H7 (cell line): ENCODE data around the gene KMT2D. TPM values are rescaled to one million over a fixed set of nuclear protein-coding genes. Genes with fewer than 3 reads are reported as not detected.

Source experiments
- DNase-seq: peaks from one replicate; pipeline ENCODE4 v3.0.0; 2012
- H3K27me3 ChIP-seq: 2 replicates; pipeline ENCODE4 v1.6.0; 2011; ENCODE audit warnings: mild to moderate bottlenecking, low read length; ENCODE audit not compliant: control insufficient read depth, insufficient read depth
- H3K36me3 ChIP-seq: replicated peaks from 2 replicates; pipeline ENCODE4 v1.5.1; 2011; ENCODE audit warnings: low read length; ENCODE audit not compliant: control insufficient read depth, insufficient read depth
- H3K4me3 ChIP-seq: 2 replicates; pipeline ENCODE4 v1.5.1; 2011; ENCODE audit warnings: low read depth, mild to moderate bottlenecking, control low read depth, low read length, moderate library complexity; ENCODE audit not compliant: insufficient read depth
- total RNA-seq: library from RNA; depleted of rRNA; stranded (reverse); fragments of >200 nt; shearing (Covaris generic); gene quantifications from 2 replicates; pipeline ENCODE4 v1.2.3, GENCODE V29; 2014

The KMT2D gene
- total RNA-seq, 1 experiment from 2014 or later = 16.2 TPM

DNA sequence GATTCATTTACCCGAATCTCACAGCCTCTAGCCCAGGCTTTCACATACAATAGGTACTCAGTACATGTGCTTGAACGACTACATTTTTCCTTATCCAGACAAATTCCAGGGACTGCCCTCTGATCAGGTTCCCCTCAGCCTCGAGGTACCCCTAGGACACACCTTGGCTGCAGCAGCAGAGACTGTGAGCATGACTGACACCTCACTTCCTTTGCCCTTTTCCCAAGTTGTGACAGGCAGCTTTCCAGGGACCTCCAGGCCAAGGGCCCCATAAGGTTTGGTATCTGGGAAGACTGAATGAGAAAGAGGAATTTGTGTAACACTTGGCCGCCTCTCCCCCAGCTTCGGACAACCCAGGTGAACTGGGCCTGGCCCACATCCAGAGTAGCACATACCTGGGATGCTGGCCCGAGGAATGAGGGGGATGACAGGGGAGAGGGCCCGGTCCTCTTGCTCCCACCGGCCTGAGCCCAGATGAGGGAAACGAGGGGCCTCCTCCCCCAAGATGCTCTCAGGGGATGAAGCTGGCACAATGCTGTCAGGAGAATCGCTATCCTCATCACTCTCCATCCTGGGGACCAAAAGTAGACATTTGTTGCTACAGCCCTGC, 31.8 kb downstream of the KMT2D start:
- Histone ChIP-seq H3K27me3 (no peaks in the 10 kb centered on the region), H3K4me3 (no peak overlapping the region), H3K36me3 (peaks cover 71% of the 10 kb centered on the region)
- DNase-seq = peak; percentile 28

DNA sequence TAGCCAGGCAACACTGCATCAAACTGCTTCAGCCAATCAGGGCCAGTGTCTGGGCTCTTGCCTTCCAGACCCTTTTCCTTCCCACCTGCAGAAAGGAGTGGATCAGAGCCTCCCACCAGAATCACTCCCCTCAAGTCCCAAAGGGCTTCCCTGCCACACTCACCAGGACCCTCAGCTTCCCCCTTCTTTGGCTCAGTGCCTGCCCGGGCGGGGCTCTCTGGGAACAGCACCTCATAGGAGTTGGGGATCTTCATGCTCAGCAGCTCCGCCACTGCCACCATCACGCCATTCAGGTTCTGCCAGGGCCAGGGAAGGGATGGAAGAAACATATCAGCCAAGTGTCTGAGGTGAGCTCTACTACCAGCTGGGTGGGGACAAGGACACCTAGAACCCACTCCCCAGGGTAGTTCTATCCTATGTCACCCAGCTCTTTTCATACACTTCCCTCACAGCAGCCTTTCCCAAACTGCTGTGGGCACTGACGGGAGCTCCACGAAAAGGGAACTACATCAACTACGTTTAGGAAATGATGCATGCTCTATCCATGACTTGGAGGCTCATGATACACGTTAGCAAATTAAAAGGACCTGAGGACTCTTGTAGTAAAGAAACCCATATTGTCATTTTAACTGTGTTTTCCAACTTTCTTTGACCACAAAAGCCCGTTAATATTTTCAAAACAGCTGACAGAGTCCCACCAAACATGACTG, 32.6 kb downstream of the KMT2D start:
- Histone ChIP-seq H3K36me3 (peaks cover 70% of the 10 kb centered on the region), H3K27me3 (no peaks in the 10 kb centered on the region), H3K4me3 (no peak overlapping the region)
- peak; percentile 30 for DNase-seq

DNA sequence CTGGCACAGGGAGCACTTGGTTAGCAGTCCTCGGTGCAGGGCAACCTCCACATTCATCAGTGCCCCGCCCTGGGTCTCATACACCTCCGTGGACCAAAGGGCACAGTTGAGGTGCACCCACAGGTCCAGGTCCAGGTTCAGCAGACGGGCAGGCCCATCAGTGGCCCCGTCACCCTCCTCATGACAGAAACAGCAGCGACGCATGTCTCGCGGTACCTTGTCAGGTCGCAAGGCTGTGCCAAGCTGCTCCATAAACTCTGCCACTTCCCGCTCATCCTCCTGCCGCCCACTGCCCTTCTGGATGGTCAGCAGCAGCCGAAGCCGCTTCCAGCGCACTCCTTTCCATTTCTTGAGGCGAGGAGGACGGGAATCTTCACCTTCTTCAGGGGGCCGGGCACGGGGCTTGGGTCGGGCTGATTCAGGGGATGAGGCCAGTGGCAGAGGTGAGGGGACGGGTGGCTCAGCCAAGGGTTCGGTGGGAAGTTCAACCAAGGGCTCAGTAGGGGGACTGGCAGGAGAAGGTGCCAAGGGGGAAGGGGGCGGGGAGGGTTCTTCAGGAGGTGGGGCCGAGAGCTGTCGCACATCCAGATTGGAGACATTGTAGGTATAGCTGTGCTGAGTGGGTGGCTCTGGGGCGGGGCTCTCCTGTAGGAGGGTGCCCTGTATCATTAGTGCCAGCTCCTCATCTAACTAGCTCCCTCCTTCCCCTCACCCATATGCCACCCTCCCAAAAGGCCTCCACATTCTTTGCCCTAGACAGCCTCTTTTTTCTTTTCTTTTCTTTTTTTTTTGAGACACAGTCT, 33.7 kb downstream of the KMT2D start:
- peak; percentile 48 for DNase-seq
- no peaks in the 10 kb centered on the region for H3K27me3 ChIP-seq
- peaks cover 66% of the 10 kb centered on the region for H3K36me3 ChIP-seq
- H3K4me3 ChIP-seq = no peak overlapping the region

DNA sequence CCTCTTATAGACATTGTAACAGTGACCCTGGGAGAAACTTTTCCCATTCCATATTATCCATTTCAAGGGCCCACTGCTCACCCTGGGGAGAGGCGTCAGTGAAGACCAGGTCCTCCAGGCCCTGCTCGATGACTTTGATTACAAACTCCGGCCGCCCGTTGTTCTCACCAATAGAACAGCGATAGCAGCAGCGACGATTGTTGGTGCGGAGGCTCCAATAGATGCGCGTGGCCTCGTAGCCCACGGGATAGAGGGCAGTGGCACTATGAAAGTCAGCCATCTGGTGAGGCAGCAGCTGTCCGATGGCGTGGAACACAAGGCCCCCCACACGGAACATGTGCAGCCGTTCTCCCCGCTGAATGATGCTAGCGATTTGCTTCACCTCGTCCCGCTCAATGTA, 34.5 kb downstream of the KMT2D start:
- DNase-seq = peak; percentile 30
- Histone ChIP-seq H3K27me3 (no peaks in the 10 kb centered on the region), H3K4me3 (no peak overlapping the region), H3K36me3 (peaks cover 64% of the 10 kb centered on the region)

DNA sequence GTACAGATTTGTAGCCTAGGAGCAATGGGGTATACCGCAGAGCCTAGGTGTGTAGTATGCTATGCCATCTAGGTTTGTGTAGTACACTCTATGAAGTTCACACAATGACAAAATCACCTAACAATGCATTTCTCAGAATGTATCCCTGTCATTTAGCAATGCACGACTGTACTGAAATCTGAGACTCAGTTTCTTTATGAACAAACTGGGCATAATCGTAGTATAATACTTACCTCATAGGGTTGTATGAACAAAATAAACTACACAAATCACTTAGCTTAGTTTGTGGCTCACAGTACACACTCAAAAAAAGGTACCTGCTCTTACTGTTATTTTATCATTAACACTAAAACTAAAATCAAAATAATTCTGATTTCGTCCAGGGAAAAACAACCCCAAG, 35.1 kb downstream of the KMT2D start:
- Histone ChIP-seq H3K27me3 (no peaks in the 10 kb centered on the region), H3K36me3 (peaks cover 61% of the 10 kb centered on the region), H3K4me3 (no peak overlapping the region)
- DNase-seq = no peak

DNA sequence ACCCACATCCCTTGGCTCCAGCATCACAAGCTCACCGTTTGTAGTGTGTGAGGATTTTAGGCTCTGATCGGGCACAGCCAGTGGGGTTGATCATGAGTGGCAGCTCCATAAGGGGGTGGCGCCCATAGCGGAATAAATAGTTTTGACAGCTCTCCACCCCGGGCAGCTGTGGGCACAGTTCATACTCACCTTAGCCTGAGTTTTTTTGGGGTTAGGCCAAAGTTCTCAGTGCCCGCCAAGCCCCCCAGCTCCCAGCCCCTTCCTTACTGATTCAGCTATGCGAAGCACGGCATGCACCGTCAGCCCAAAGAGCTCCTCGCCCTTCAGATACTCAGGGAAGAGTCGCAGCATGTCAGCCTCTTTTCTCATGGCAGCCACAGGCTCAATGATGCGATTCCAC, 36.1 kb downstream of the KMT2D start:
- H3K4me3 ChIP-seq = no peak overlapping the region
- DNase-seq = peak; percentile 17
- H3K27me3 ChIP-seq = no peaks in the 10 kb centered on the region
- H3K36me3 ChIP-seq = peaks cover 57% of the 10 kb centered on the region

DNA sequence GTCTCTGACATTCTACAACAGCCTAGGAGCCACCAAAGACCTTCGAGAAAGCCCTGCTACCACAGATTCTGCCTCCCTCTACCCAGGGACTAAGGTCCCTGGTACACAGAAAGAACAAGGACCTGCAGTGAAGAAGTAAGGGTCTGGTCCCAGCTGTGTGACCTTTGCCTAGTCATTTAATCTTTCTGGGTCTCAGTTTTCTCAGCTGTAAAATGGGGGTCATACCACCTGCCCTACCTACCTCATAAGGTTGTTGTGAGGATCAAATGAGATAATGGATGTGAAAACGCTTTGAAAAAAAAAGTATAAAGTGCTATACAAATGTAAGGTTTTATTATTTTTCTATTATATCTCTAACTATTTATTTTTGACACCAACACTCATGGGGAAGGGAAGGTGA, 36.8 kb downstream of the KMT2D start:
- Histone ChIP-seq H3K27me3 (no peaks in the 10 kb centered on the region), H3K4me3 (no peak overlapping the region), H3K36me3 (peaks cover 54% of the 10 kb centered on the region)
- DNase-seq = no peak

DNA sequence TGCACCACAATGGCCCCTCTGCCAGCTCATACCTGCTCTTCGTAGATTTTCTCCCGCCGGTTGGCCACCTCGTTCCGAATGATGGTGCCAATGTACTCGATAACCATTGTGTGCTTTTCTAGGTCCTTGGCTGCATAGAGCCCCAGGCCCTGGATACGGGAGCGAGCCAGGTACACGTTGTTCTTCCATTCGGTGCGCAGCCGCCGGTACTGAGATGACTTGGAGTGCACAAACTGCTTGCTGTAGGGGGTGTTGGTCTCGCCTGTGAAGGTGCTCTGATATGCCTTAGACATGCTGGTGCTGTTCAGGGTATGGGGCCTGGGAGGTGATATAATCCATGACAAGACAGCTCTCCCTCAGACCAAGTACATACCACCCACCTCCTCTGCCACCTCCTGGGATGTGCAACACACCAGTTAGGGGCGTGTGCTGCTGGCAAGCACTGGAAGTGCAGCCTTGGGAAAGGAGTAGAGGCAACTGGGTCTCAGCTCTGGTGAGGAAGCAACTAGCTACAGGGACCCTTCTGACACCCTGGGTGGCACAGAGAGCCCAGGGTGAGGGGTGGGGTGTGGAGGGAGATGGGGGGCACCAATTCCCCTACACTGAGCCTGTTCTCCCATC, 37.9 kb downstream of the KMT2D start:
- H3K36me3 ChIP-seq = peaks cover 43% of the 10 kb centered on the region
- H3K27me3 ChIP-seq = no peaks in the 10 kb centered on the region
- DNase-seq = peak; percentile 29
- H3K4me3 ChIP-seq = no peak overlapping the region

DNA sequence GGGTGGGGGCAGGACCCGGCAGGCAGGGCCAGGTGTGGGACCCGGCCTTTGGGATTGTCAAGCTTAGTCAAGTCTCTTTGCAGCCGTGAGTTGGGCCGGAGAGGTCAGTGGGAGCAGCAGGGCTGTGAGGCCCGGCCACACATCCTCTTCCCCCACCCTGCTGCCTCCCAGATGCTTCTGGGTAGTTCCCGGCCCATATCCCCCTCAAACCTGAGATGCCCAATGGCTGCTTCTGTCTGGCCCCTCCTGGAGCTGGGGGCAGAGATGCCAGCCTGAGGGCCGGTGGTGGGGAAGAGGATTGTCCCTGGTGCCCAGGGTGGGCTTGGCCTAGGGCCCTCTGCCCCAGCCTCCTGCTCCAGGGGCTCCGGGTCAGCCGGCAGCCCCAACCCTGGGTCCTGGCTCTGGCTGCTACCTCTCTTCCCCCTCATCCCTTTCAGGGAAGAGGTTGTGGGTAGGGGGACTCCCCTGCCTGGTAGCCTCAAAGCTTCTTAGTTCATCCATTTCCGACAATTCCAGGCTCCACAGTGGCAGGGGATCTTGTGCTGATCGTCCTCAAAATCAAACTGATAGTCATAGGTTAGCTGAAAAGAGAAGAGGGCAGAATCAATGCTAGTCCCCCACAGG, 39.2 kb downstream of the KMT2D start:
- no peak overlapping the region for H3K4me3 ChIP-seq
- DNase-seq = peak; percentile 58
- peaks cover 37% of the 10 kb centered on the region for H3K36me3 ChIP-seq
- H3K27me3 ChIP-seq = no peaks in the 10 kb centered on the region

DNA sequence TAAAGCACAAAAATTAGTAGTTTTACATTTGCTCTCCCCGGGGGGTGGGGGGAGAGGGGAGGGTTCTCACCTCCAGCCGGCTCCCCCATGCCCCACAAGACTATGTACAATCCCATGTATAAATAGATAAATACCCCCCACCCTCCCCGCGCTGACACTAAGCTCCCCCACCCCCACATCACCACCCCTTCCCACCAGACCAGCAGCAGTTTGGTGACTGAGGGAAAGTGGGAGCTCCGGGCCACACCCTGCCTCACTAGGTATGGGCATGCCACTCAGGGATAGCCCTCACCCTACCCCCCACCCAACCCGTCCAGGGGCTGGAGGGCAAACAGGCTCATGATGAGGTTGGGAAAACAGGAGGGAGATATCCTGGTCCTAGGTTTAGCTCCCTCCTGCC, 40.2 kb downstream of the KMT2D start:
- Histone ChIP-seq H3K27me3 (no peaks in the 10 kb centered on the region), H3K4me3 (no peak overlapping the region), H3K36me3 (peaks cover 31% of the 10 kb centered on the region)
- peak; percentile 69 for DNase-seq

DNA sequence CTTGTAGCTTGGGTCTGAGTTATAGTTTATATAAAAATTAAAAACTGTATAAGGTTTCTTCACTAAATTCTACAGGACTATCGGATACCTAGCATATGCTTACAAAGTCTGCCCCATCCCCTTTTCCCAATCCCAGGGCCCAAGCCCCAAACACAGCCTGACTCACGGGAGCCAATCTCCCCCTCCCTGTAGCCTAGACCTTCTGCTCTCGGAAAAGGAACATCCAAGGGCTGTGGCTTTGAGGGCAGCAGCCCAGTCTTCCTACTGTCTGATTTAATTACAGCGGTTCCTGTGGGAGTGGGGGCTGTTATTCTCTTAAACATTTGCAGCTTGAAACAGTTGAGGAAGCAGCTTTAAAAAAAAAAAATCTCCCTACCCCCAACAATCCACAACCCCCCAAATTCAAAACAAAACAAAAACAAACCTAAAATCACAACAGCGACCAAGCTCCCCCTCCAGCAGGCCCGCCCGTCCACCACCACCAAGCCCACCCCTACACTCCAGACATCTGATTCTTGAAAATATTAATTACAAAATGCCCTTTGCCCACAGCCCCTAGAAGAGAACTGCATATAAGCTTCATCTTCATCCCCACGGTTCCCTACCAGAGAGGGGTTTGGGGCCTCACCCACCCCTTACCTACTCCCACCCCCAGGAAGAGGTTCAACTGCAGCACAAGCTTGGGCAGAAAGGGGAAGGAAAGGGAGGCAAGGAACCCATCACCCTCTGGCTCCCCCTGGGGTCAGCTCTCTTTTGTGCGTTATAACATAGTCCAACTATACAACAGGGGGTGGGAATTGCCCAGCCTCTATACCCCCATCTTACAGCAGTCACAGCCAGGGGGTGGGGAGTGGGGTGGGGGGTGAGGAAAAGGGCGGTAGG, 40.9 kb downstream of the KMT2D start:
- peaks cover 23% of the 10 kb centered on the region for H3K36me3 ChIP-seq
- no peaks in the 10 kb centered on the region for H3K27me3 ChIP-seq
- peak; percentile 91 for DNase-seq
- H3K4me3 ChIP-seq = no peak overlapping the region

DNA sequence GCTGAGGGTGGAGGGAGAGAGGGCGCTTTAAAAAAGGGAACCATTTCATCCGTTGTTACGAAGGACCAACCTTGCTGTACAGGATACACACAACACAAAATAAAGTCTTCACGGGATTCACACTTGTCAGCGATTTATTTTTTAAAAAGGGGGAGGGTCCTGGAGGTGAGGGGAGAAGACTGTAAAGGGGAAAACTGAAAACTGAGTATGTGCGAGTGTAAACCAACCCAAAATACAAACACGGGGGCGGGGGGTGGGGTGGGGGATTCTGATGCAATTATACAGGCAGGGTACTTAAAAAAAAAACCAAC, 41.5 kb downstream of the KMT2D start:
- DNase-seq = no peak
- Histone ChIP-seq H3K27me3 (no peaks in the 10 kb centered on the region), H3K36me3 (peaks cover 17% of the 10 kb centered on the region), H3K4me3 (peak overlapping the region; percentile 75)

DNA sequence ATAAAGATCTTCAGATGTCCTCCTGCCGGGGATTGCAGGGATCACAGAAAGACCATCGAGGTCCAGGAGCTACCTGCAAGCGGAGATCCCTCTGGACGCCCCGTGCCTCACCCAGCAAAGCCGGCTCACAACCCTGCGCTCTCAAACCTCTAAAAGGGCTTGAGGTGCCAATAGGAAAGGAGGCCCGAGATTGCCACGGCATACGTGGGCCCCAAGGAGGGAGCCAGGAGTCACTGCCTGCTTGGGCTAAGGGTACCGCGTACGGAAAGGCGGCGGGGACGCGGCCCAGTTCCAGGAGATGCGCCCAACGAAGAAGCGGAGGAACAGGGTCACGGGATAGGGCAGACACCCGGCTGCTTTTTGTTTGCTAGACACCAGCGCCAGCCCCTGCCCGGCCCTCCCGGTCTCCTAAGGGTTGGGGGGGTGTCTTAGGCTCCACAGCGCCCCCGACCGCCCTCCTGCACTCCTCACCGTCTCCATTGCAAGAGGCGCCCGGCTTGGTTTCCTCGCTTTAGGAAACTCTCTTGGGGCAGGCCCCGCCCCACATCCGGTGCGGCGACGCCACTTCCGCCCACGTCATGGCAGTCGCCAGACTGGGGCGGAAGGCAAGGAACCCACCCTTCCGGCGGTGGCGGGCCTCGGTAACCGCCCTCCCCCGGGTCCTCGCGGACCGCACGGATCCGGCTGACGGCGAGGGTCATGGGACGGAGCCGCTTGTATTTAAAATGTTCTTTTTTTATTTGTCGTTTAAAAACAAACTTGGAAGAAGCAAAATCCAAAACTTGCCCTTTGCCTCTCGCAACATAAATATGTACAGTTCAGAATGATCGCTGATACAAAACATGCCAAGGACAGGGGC, 42.1 kb downstream of the KMT2D start, which contains the start of gene PRKAG1:
Gene PRKAG1 (minus strand): TSS at position 516 of the 859 bp plus-strand sequence. CDS start 36 bp downstream, at position 480.
- peak; percentile 99 for DNase-seq
- Histone ChIP-seq H3K27me3 (no peaks in the 10 kb centered on the region), H3K36me3 (peaks cover 14% of the 10 kb centered on the region), H3K4me3 (peak within 1 kb of the TSS; percentile 75)
